ENCODE results near the gene DENND11. TPM values are rescaled to one million over a fixed set of nuclear protein-coding genes. Genes with fewer than 3 reads are reported as not detected.
A peak's percentile ranks its signal among the peaks of the same experiment; 100 is the strongest.

The DENND11 gene
- total and polyA plus RNA-seq, 2 donors from 2014 or later, result 6.1 to 22.6 TPM

- H3K27ac ChIP-seq (ENCODE audit: low read depth in 2 of 2, low read length in 2 of 2), result no peak overlapping the region
- FAIRE-seq (no peak), DNase-seq (no peak)
- H3K4me1 ChIP-seq (ENCODE audit: control insufficient read depth in 2 of 3, insufficient read depth in 2 of 3, low read depth in 1 of 3, low read length in 3 of 3), result peaks cover 0 to 8% (median 8%) of the 10 kb centered on the region in 3 donors
- no peak overlapping the region for H3K9ac ChIP-seq (ENCODE audit: low read length in 3 of 3)
- no peak overlapping the region for H3K4me3 ChIP-seq (ENCODE audit: low read length in 3 of 3)
- no peak for TF ChIP-seq CTCF (IDR thresholded peaks at IDR 0.05; ENCODE audit: borderline replicate concordance, extremely low read depth, insufficient read depth)
- H3K27me3 ChIP-seq (ENCODE audit: control insufficient read depth, insufficient read depth, low read length), result no peaks in the 10 kb centered on the region
- no peaks in the 10 kb centered on the region for H3K9me3 ChIP-seq (ENCODE audit: control insufficient read depth in 2 of 3, insufficient read depth in 1 of 3, low read length in 3 of 3)
- H3K36me3 ChIP-seq (ENCODE audit: control insufficient read depth in 2 of 3, insufficient read depth in 3 of 3, low read length in 3 of 3), result peaks cover 16 to 40% (median 30%) of the 10 kb centered on the region in 3 donors
- intact Hi-C loops (cut with DNase I), result no loop called here
Observed at GRCh38 chr7:141742229-141742628, 40.3 kb upstream of the DENND11 start.

GRCh38 chr7:141739250-141739649 lies 37.3 kb upstream of the DENND11 start:
- peaks cover 0 to 10% (median 8%) of the 10 kb centered on the region in 3 donors for H3K4me1 ChIP-seq (ENCODE audit: control insufficient read depth in 2 of 3, insufficient read depth in 2 of 3, low read depth in 1 of 3, low read length in 3 of 3)
- no peaks in the 10 kb centered on the region for H3K27me3 ChIP-seq (ENCODE audit: control insufficient read depth, insufficient read depth, low read length)
- peaks cover 7 to 25% (median 23%) of the 10 kb centered on the region in 3 donors for H3K36me3 ChIP-seq (ENCODE audit: control insufficient read depth in 2 of 3, insufficient read depth in 3 of 3, low read length in 3 of 3)
- peak overlapping the region in 2 of 3 donors; percentile 90 to 99 for H3K4me3 ChIP-seq (ENCODE audit: low read length in 3 of 3)
- H3K9ac ChIP-seq (ENCODE audit: low read length in 3 of 3), result peak overlapping the region in 1 of 3 donors; percentile 95
- DNase-seq (no peak), FAIRE-seq (no peak)
- no peaks in the 10 kb centered on the region for H3K9me3 ChIP-seq (ENCODE audit: control insufficient read depth in 2 of 3, insufficient read depth in 1 of 3, low read length in 3 of 3)
- no peak overlapping the region for H3K27ac ChIP-seq (ENCODE audit: low read depth in 2 of 2, low read length in 2 of 2)
- intact Hi-C loops (cut with DNase I), result no loop called here
- no peak for TF ChIP-seq CTCF (IDR thresholded peaks at IDR 0.05; ENCODE audit: borderline replicate concordance, extremely low read depth, insufficient read depth)

GRCh38 chr7:141738592-141739013 lies 36.6 kb upstream of the DENND11 start:
- DNase-seq, result no peak
- Histone ChIP-seq H3K9ac (ENCODE audit: low read length in 3 of 3) (peak overlapping the region; percentile 42 to 100 (median 95)), H3K9me3 (ENCODE audit: control insufficient read depth in 2 of 3, insufficient read depth in 1 of 3, low read length in 3 of 3) (no peaks in the 10 kb centered on the region), H3K27me3 (ENCODE audit: control insufficient read depth, insufficient read depth, low read length) (no peaks in the 10 kb centered on the region), H3K4me3 (ENCODE audit: low read length in 3 of 3) (peak overlapping the region; percentile 90 to 100 (median 99)), H3K4me1 (ENCODE audit: control insufficient read depth in 2 of 3, insufficient read depth in 2 of 3, low read depth in 1 of 3, low read length in 3 of 3) (peaks cover 0 to 10% (median 8%) of the 10 kb centered on the region in 3 donors), H3K36me3 (ENCODE audit: control insufficient read depth in 2 of 3, insufficient read depth in 3 of 3, low read length in 3 of 3) (peaks cover 3 to 19% (median 17%) of the 10 kb centered on the region in 3 donors), H3K27ac (ENCODE audit: low read depth in 2 of 2, low read length in 2 of 2) (peak overlapping the region; percentile 74 to 88)
- no peak for TF ChIP-seq CTCF (IDR thresholded peaks at IDR 0.05; ENCODE audit: borderline replicate concordance, extremely low read depth, insufficient read depth)
- intact Hi-C loops (cut with DNase I), result no loop called here
- FAIRE-seq, result no peak
